ENCODE results near the gene PPP1R8.
"Not testable (repeated sequence)": the region's sequence is repeated elsewhere in the genome, so short reads cannot be mapped to it uniquely, and the experiment has no call there.

PPP1R8 gene

GRCh38 chr1:27832762-27833161 is 2.2 kb downstream of the PPP1R8 start:
- DNase-seq (ENCODE audit: low read depth): no peak

GRCh38 chr1:27833470-27833869 is 2.9 kb downstream of the PPP1R8 start:
- no peak for DNase-seq (ENCODE audit: low read depth)

- DNase-seq (ENCODE audit: low read depth): no peak
Measured at GRCh38 chr1:27835046-27835445, 4.5 kb downstream of the PPP1R8 start.

- DNase-seq (ENCODE audit: low read depth): no peak
Measured at GRCh38 chr1:27835501-27835900, 4.9 kb downstream of the PPP1R8 start.

GRCh38 chr1:27849951-27850350 is 19.4 kb downstream of the PPP1R8 start:
- no peak for DNase-seq (ENCODE audit: low read depth)

- DNase-seq (ENCODE audit: low read depth): no peak
Measured at GRCh38 chr1:27855085-27855484, 24.5 kb downstream of the PPP1R8 start.

GRCh38 chr1:27856561-27857343 is 26.2 kb downstream of the PPP1R8 start:
- no peak for DNase-seq (ENCODE audit: low read depth)

GRCh38 chr1:27857552-27857951 is 27.0 kb downstream of the PPP1R8 start:
- DNase-seq (ENCODE audit: low read depth): not testable (repeated sequence)

- DNase-seq (ENCODE audit: low read depth): peak; percentile 71
Measured at GRCh38 chr1:27858072-27858948, 27.7 kb downstream of the PPP1R8 start.

- DNase-seq (ENCODE audit: low read depth): no peak
Measured at GRCh38 chr1:27858949-27859576, 28.5 kb downstream of the PPP1R8 start.

GRCh38 chr1:27861436-27861835 is 30.9 kb downstream of the PPP1R8 start:
- DNase-seq (ENCODE audit: low read depth): no peak

GRCh38 chr1:27862004-27862403 is 31.4 kb downstream of the PPP1R8 start:
- no peak for DNase-seq (ENCODE audit: low read depth)

- DNase-seq (ENCODE audit: low read depth): no peak
Measured at GRCh38 chr1:27862671-27863537, 32.3 kb downstream of the PPP1R8 start.

GRCh38 chr1:27863538-27863915 is 32.9 kb downstream of the PPP1R8 start:
- no peak for DNase-seq (ENCODE audit: low read depth)

GRCh38 chr1:27864264-27864895 is 33.8 kb downstream of the PPP1R8 start:
- DNase-seq (ENCODE audit: low read depth): no peak

GRCh38 chr1:27865821-27866220 is 35.2 kb downstream of the PPP1R8 start:
- no peak for DNase-seq (ENCODE audit: low read depth)

GRCh38 chr1:27868556-27868931 is 38.0 kb downstream of the PPP1R8 start:
- DNase-seq (ENCODE audit: low read depth): no peak

GRCh38 chr1:27868932-27869718 is 38.5 kb downstream of the PPP1R8 start:
- DNase-seq (ENCODE audit: low read depth): no peak

- no peak for DNase-seq (ENCODE audit: low read depth)
Measured at GRCh38 chr1:27869719-27870085, 39.1 kb downstream of the PPP1R8 start.

- DNase-seq (ENCODE audit: low read depth): not testable (repeated sequence)
Measured at GRCh38 chr1:27871076-27871475, 40.5 kb downstream of the PPP1R8 start.
